ENCODE data around the gene FILIP1L.

- no peak for TF ChIP-seq POLR2A (IDR thresholded peaks at IDR 0.05)
- TF ChIP-seq CTCF (IDR thresholded peaks at IDR 0.05) = no peak
These were observed 5.7 kb upstream of the FILIP1L start for GRCh38 chr3:100120012-100120411.

All from thyroid gland (tissue), 4 donors.